ENCODE measurements around the gene GBF1. TPM values are rescaled to one million over a fixed set of nuclear protein-coding genes. Genes with fewer than 3 reads are reported as not detected.

GBF1 gene
- polyA plus RNA-seq, 12 donors, result 29.2 to 56.2 (median 50.1) TPM; not detected in 1

- no peak for DNase-seq
Observed at GRCh38 chr10:102407425-102408130, 162.2 kb downstream of the GBF1 start.

GRCh38 chr10:102408131-102408727, 162.9 kb downstream of the GBF1 start:
- DNase-seq, result no peak

DNA sequence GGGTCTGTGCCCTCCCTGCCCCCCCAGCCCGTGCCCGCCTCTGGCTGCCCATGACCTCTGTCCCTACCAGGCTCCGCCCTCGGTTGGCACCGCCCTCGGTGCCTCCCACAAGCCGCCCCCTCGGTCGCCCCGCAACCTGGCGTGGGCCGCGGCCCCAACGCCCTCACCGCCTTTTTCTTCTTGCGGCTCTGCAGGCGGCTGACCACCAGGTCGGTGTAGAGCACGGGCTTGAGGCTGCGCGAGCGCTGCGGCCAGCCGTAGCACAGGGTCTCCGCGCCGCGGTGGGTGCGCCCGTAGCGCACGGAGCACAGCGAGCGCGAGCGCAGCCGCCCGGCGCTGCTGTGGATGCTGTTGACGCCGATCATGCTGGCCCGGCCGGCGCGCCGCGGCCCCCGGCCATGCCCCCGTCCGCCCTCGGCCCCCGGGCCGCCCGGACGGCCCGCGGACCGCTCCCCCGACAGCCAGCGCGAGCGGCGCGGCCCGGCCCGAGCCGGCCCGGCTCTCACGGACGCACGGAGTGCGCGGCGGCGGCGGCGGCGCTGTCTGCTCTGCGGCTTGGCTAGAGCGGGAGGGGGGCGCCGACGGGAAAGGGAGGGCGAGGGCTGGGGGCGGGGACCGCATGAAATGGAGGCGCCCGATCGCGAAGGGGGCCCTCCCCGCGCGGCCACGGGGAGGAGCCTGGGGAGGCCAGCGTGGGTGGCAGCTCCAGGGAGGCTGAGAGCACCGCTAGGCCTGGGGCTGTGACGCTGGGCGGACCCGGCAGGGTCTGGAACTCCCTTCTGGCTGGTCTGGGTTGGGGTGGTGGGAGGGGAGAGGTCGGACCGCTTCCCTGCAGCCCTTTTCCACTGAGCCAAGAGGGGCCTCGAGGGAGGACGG, 163.6 kb downstream of the GBF1 start:
- DNase-seq, result no peak

GRCh38 chr10:102409604-102410428, 164.5 kb downstream of the GBF1 start:
- no peak for DNase-seq

DNA sequence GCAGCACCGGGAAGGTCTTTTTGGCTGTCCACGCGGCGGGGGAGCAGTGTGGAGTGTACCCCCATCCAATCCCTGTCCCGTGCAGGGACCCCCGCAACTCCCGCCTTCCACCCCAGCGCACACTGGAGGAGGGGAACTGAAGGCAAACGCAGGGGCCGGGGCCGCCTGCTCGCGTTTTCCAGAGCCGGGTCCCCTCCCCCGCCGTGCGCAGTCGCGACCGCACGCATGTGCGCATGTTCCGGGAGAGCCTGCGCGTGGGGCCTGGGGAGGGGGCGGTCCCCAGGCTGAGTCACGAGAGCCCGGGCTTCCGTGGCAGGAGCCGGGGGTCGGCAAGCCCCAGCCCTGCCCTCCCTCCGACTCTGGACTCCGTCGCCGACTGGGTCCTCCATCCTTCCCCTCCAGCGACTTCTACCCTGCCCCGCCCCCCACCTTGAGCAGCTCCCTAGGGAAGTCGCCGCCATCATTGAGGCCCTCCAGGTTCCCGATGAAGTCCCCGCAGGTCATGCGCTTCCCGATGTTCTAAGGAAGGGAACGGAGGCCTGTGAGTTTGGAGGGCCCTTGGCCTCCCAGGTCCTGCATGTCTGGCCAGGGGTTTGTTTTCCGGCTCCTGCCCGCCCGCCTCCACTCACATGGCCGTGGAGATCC, 165.2 kb downstream of the GBF1 start:
- peak; percentile 78 for DNase-seq

DNA sequence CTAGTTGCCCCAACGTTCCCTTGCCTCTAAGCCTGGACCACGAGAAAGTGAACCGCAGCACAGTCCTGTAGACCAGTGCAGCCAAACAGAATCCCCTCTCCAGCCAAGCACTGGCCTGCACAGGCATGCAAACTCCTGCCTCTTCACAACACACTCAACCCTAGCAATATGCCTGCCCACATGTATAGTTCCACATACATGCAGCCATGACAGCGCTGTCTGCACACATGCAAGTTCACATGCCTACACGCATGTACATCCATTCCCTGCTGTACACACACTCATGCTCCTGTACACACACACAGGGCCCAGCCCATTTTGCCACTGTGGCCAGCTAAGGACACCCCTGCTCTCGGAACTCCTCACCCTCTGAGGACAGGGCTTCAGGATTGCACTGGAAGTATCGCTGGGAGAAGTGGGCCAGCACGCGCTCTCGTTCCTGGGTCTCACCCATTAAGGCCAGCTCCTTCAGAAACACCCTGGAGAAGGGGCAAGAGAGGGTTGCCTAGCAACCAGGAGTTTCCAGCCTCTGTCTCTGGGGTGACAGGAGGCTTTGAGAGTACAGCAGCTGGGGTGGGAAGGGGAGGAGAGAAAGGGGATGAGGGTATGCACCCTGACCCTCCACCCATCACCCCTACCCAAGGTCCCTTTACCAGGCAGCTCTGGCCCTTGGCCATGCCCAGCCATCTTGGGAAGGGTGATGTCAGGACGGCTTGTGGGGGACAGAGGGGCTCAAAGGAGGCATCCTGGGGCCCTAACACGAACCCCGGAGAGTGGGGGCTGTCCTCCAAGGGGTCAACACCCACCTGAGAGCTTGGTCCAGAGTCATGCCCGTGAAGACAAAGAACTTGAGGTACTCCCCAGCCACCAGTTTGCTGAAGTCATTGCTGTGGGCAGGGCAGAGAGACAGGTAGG, 166.3 kb downstream of the GBF1 start:
- DNase-seq, result no peak

DNA sequence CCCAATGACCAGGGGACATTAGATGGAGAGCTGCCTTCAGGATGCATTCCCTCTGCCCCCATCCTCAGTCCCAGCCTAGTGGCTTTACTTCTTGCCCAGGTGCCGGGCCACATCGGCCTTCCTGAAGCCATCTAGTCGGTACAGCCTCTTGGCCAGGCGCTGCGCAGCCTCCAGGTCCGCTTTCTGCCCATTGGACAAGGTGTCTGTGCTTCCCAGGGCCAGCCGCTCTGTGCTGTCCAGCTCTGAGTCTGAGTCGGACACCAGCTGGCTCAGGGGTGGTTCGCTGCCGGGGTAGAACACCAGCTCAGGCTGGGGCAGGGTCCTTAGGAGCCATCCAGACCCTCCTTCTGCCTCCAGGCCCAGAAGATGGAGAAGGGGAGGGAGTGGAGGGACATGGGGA, 167.0 kb downstream of the GBF1 start:
- no peak for DNase-seq

DNA sequence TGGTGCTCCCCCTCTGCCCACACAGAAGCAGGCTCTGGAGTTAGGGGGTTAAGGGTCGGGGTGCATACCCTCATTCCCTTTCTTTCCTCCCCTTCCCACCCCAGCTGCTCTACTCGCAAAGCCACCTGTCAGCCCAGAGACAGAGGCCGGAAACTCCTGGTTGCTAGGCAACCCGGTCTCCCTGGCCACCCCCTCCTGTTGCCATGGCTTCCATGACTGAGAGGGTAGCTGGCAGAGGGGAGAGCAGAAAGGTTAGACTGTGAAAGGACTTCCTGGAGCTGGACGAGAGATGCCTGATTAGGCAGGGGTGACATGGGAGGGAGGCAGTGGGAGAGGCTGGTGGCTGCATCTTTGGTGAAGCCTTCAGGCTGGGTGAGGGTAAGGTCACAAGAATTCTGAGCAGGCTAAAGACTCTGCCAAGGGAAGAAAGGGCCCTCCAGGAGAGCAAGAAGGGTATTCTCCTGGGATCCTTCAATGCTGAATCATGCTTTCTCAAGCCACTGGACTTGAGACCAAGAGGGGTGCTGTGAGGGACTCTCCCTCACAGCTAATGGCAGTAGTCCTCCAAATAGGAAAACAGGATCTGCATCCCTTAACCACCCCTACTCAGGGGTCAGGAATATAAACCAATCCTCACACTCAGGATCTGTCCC, 167.8 kb downstream of the GBF1 start:
- no peak for DNase-seq

DNA sequence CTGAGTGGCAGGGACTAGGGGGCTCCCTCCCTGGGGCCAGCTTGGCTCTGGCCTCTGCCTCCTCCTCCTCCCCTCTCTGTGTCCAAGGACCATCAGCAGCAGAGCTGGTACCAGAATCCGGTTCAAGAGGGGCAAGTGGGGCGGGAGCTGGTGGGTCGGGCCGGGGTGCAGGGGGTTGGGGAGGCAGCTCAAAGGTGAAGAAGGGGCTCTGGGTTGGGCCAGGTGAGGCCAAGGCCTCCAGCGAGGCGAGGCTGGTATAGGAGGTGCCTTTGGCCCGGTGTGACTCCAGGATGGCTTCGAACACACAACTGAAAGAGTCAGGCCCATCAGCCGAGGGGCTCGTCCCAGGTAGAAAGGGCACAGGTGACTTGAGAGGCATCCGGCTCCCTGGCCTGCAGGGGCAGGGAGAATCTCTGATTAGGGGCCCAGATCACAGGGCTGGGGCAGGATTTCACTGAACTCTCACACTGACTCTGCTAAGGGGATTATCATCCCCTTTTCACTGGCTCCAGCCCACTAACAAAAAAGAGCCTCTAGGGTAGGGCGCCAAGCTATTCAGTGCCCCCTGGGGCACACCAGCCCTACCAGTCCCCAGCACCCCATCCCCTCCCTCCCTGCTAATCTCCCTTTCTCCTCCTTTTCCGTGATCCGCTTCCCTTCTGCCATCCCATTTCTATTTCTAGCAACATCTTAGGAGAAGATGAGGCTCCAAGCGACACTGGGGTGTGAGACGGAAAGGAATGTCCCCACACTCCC, 168.7 kb downstream of the GBF1 start:
- no peak for DNase-seq

DNA sequence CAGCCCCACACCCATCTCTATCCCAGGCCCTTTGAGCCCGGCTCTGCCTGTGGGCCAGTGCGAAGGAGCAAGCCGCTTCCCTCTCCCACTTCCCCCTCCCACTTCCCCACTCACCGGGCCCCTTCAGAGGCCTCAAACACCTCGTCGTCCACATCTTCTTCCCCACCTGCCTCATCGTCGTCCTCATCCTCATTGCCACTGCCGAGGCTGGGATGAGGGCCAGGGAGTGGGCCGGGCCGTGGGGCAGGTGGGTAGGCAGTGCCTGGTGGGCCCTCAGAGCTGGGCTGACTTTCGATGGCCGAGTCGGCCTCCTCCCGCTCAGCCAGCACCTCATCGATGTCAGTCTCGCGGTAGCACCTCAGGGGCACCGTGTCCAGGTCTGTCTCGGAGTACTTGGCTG, 169.4 kb downstream of the GBF1 start:
- DNase-seq, result no peak

DNA sequence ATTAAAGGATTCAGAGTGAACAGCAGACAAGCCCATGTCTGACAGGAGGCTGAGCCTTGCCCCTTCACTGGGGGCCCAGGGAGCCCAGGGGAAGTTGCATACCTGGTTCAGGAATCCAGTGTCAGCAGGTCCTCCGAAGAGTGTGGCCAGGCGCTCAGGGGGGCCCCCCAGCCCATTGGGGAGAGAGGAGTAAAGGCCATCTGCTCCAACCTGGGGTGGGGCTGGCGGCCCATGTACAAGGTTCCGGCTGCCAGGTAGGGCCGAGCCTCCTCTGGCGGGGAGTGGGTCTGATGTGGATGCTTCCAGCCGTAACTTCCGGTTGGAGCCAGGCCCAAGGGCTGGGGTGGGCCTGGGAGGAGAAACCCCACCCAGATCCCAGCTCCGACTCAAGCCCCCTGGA, 171.0 kb downstream of the GBF1 start:
- no peak for DNase-seq

DNA sequence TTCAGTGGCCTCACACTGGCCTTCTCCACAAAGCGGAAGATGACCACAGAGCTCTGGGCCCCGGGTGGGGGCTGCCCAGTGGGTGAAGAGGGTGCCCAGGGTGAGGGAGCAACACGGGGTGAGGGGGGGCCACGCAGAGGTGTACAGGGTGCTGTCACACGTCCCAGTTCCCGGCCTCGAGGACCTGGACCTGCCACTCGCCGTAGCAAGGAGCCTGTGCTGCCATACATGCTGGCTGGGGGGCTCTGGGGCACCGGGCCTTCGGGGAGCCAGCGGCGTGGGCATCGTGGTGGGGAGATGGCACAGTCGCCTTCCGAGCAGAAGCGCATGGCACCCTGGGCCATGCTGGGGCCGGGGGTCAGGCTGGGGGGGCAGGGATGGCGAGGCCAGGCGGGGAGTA, 171.4 kb downstream of the GBF1 start:
- no peak for DNase-seq

DNA sequence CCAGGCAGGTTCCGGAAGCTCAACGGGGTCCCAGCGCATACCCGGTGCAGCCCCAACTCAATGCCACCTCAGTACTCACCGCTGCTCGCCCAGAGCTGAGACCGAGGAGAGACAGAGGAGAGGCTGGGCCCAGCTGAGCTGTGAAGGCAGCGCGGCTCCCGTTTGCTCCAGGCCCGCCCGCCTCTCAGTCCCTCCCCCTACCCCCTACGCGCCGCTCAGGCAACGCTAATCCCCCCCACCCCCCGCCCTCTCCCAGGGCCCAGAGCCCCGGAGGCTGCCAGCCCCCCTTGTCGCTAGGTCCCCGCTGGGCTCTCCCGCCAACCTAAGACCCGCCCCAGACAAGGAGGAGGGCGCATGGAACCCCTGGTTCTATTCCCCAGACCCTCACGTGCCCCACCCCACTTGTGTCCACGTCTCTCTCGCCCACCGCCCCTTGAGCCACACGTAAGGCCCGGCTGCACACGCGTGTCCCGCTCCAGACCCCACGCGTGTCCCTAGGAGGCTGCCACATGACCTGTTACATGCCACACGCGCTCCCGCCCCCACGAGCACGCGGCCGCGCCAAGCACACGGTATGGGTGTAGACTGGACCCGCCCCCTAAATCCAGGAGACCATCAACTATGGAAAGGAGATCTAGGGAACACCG, 173.4 kb downstream of the GBF1 start, which contains the start of gene PSD:
Gene PSD (minus strand): TSS at position 164 of the 647 bp plus-strand sequence. CDS start 1,747 bp downstream, outside the sequence.
- no peak for DNase-seq

DNA sequence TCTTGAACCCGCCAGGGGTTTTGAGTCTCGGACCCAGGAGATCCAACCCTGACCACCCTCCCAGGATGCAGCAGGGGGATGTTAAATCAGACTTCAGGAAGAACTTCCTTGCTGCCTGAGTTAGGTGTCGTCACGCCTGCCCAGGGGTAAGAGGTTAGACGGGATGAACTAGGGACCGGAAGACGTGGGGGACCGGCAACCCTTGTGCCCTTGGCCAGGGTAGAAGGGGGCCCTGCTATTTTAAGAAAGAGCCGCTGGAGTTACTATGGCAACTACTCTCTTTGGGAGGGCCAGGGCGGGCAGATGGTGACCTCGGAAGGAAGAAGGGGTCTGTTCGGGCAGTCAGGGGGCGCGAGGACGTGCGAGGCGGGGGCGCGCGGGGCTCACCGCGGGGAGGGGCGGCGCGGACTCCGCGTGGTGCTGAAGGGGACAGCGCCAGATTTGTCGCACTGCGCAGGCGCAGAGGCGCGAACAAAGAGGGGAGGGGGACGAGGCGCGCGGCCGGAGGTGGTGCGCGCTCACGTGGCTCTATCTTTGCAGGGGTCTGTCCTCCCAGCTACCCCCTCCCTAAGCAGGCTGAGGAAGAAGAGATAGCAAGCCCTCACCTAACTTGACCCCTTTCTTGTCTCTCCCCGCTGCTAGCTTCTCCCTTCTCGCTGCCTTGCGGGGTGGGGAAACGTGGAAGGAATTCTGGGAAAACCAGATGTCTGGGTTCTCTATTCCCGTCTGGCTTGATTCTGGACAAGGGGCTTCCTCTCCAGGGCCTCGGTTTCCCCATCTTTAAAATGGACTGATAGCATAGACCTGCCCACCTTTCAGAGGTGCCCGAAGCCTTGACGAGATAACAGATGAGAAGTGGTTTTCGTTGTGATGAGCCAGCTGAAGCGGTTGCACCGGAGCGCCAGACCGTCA, 174.2 kb downstream of the GBF1 start:
- peak; percentile 68 for DNase-seq

- DNase-seq, result no peak
Observed at GRCh38 chr10:102420181-102420713, 174.9 kb downstream of the GBF1 start.

- DNase-seq, result peak; percentile 98
Observed at GRCh38 chr10:102420714-102421506, 175.6 kb downstream of the GBF1 start, which contains the start of gene FBXL15. Gene FBXL15 (plus strand): TSS chr10:102420836. CDS start chr10:102421130, 294 bp downstream.
